Hematopoietic multipotent progenitor cell (in vitro differentiated cells): ENCODE measurements around the gene SMIM34. TPM values are rescaled to one million over a fixed set of nuclear protein-coding genes. Genes with fewer than 3 reads are reported as not detected.
"Not testable (repeated sequence)": the region's sequence is repeated elsewhere in the genome, so short reads cannot be mapped to it uniquely, and the experiment has no call there.

Experiments
- DNase-seq, 3 donors: peaks; one replicate each; pipeline ENCODE4 v3.0.0-alpha.2; 2011 to 2015; ENCODE audit warnings: low read depth in 2 of 3, low spot score in 2 of 3
- total RNA-seq: library from RNA; depleted of rRNA; stranded (reverse); fragments of >200 nt; gene quantifications from one replicate; pipeline ENCODE4 v1.2.3, GENCODE V29; 2012

The SMIM34 gene, protein sequence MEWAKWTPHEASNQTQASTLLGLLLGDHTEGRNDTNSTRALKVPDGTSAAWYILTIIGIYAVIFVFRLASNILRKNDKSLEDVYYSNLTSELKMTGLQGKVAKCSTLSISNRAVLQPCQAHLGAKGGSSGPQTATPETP
- total RNA-seq: not detected

DNA sequence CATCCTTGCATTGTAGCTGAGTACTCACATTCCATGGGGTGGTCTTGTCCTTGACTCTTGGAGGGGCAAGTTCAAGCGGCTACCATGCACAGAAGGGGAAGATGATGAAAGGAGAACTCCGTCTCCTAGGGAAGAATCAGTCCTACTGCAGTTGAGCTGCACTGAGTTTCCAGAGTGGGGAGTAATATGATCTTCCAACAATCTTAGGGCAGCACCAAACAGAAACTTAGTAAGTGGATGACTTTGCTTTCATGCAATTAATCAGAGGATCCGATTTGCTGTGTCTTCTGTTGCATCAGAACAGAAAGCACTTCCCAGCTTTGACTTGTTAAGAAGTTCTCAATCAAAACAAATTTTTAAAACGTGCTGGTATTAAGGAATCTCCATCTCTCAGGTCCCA is at the start of gene SMIM34:
SMIM34 (minus strand) TSS at position 147 of the 400 bp plus-strand sequence; CDS start at position 35, 112 bp downstream.
- DNase-seq: not testable (repeated sequence)

DNA sequence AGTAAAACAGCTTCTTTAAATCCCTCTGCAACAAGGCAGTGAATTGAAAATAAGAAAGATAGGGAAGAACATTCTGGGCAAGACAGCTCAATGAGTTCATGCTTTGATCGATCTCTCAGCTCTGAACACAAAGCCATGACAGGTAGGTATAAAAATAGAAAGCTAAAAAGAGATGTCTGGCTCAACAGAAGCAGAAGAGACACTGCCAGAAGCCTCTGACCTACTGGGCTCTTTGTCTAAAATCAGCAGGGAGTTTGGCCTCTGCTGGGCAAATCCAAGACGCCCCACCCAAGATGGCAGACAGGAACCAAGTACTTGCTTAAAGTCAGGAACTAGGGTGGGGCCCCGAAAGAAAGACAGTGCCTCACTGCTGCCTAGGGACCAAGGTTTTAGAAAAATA is 43.6 kb upstream of the SMIM34 start:
- DNase-seq: not testable (repeated sequence)

DNA sequence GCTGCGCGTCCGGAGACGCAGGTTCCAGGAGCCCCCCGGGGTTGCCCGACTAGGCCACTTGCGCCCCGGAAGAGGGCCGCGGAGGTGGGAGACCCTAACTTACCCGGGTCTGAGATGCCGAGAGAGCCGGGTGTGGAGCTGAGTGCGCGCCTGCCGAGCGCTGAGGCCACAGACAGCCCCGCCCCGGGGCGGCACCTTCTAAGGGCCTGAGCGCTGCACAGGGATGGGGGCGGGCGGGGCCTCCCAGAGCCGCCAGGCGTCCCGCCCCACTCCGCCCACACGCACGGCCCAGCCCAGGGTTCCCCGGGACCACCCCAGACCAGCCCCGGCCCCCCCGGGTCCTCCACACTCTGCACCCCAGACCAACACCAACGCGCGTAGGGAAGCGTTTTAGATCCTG is 35.7 kb upstream of the SMIM34 start:
- not testable (repeated sequence) for DNase-seq

DNA sequence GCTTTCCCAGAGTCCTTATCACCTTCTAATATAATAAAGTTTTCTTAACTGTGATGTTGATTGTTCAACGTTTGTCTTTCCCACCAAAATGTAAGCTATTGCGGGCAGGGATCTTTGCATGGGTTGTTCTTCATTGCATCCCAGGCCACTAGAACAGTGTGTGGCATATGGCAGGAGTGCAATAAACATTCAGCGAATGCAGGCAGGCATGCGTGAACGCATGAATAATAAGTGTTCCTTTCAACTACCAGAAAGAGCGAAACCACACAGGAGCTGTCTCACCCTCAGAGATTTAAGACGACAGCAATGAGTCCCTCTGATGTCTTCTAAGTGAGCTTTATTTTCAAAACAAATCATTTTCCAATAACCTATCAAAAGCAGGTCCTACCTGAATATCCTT is 34.5 kb upstream of the SMIM34 start:
- DNase-seq: not testable (repeated sequence)

DNA sequence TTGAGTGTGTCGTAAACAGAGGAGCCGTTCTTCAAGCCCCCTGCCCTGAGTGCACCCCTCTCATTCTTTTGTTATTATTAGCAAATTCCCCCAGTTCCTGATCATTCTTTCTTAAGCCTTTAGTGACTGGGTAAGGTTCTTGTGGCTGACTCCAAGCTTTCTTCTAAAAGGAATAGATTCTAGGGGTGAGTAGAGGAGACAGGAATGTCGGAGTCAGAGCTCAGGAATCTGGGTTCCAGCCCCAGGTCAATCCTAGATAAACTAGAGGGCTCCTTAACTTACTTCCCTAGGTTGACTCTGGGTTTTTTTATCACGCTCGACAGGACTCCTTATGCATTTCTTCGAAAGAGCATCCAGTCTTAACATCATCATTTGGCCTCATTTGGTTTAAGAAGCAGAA is 32.4 kb upstream of the SMIM34 start:
- DNase-seq: not testable (repeated sequence)

DNA sequence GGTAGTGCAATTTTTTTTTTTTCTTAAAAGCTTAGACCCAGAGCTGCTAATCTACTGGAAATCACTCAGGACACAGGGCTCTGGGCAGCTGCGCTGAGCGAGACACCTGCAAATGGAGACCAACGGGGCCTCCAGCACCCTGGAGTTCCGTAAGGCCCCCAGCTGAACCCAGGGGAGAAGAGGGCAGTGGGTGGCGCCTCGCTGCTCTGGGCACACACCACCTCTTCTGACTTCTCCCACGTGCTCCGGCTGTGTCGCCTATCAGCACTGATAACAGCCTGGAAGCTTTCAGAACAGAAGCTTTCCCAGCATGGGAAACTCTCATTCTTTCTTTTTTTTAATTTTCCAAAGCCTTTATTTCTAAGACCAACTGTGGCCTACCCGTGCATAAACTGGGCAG is 31.9 kb upstream of the SMIM34 start:
- DNase-seq: not testable (repeated sequence)

DNA sequence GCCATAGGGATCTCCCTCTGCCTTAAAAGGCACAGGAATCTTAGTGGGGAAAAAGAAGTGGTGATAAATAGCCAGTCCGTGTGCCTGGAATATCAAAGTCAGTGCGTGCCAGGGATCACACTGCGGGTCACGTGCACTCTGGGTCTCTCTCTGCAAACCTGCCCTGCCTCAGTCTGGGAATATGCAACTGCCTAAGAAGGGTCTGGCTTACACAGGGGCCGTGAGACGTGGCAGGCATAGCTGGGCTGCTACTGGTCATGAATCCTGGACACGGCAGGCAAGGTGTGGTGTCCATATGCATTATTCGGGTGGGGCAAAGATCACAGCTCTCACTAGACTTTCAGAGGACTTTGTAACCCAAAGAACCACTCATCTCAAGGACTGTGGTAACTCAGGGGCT is 23.3 kb upstream of the SMIM34 start:
- DNase-seq: not testable (repeated sequence)

DNA sequence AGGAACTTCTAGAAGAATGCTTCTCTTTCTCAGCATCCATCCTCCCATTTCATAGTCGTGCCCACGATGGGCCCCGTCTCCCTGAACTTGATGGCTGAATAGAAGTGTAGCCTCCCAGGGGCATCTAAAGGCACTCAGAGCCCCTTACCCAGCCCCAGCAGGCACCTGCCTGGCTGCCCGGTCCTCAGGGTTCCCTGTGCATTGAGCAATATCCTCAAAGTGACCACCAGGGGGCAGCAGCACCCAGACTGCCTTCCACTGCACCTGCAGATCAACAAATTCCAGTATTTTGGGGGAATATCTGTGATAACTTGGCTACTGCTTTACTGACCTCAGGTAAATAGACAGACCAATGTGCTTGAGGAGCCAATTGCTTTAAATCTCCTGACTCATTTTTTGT is 19.7 kb upstream of the SMIM34 start:
- DNase-seq: not testable (repeated sequence)

DNA sequence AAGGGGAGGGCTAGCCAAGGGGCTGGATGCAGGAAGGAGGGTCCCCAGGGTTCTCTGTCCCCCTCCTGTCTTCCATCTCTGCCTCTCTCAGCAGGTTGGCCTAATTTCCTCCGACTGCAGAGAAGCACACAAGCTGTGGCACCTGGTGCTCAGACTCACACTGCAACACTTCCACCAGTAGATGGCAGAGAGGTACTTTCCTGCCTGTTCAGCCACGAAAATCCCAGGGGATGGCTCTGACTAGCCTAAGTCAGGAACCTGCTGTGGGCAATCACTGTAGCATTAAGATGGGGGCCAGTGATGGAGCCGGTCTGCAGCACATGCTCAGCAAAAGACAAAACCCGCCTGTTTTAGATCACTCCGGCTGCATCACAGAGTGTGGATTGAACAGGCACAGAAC is 6.0 kb upstream of the SMIM34 start:
- not testable (repeated sequence) for DNase-seq

DNA sequence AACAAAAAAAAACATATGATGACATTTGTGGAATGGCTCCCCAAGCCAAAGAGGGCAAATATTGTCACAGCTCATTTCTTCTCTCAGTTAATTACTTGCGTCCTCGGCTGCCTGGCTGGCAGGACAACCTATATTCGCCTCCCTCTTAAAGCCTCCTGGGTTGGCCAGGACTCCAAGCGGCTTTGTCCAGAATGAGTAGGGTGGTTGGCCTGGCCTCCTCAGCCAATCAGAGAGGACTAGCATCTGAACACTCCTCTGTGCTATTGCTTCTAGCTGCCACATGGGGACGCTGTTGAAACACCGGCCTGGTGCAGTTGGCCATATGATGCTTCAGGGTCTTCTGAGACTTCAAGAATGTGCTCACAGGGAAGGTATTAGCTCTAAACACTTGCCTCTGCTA is 4.7 kb upstream of the SMIM34 start:
- DNase-seq: not testable (repeated sequence)

DNA sequence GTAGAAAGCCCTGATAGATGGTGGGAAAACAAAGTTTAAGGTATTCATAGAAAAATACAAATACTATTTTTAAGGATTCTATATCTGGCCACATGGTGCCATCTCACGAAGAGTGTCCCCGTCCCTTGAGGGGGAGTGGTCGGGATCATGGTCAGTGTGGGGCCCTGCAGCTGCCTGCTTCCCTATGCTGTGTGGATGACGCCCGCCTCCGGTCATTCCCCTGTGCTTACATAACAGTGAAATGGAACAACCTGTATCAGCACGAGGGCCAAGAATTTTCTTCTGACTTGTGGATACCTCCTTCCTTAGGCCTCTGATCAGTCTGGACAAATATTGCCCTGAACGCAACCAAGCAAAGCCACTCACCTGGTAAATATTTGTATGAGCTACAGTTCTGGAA is 3.6 kb upstream of the SMIM34 start:
- DNase-seq: not testable (repeated sequence)

DNA sequence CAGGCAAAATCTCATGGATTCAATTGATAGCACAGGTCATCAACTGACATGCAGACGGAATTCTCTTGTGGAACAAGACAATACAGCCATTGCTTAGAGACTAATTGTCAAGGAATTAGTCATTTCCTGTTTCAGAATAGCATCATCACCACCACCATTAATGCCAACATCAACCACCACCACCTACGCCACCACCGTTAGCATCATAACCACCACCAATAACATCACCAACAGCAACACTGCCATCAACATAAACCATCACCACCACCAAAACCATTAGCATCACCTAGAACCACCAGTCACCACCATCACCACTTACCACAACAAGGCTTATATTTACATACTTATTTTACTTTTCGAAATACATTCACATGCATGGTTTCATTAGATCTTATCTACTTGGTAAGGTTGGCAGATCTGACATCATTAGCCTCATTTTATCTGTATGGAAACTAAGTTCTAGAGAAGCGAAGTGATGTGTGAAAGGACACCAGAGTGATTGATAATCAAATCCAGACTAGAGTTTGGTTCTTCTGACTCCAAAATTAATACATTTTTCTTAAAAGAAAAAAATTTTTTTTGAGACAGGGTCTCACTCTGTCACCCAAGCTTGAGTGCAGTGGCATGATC is 6.2 kb downstream of the SMIM34 start:
- not testable (repeated sequence) for DNase-seq

DNA sequence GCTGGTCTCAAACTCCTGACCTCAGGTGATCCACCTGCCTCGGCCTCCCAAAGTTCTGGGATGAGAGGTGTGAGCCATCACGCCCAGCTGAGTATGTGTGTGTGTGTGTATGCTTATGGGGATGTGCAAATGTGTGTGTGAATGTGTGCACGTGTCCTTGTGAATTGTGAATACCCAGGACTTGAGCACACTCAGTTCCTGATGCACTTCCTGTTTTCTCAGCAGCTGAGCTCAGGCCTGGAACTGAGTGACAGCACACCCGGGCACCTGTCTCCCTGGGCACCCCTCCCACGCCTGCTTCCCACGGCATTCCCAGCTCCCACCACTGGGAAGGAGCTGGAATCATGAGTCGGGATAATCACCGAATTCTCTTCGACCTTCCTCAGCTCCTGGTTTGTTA is 16.5 kb downstream of the SMIM34 start:
- DNase-seq: not testable (repeated sequence)

DNA sequence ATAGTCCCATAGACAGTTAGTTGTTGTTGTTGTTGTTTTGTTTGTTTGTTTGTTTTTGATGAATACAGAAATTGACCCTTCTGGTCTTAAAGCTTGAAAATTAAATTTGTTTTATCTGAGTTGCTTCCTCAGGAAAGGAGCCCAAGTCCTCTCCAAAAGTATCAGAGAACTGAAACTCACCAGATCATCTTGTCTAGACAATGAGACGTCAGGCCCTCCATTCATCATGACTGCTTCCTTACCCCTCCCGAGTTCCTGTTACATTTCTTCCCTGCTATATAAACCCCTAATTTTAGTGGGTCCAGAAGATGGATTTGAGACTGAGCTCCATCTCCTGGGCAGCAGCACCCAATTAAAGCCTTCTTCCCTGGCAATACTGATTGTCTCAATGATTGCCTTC is 17.1 kb downstream of the SMIM34 start:
- DNase-seq: not testable (repeated sequence)

DNA sequence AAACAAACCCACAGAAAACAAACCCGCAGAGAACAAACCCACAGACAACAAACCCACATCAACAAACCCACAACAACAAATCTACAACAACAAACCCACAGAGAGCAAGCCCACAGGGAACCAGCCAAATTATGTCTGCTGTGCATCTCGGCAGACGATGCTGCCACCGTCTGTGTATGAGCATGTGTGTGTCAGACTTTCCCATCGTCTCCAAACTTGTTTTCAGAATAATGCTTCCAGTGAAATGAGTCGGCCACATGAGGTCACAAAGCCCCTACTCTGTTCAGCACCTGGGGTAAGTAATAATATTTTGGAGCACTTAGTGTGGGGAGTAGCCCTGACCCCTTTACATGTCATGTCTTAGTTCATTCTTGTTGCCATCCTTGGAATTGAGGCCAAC is 17.6 kb downstream of the SMIM34 start:
- DNase-seq: not testable (repeated sequence)

DNA sequence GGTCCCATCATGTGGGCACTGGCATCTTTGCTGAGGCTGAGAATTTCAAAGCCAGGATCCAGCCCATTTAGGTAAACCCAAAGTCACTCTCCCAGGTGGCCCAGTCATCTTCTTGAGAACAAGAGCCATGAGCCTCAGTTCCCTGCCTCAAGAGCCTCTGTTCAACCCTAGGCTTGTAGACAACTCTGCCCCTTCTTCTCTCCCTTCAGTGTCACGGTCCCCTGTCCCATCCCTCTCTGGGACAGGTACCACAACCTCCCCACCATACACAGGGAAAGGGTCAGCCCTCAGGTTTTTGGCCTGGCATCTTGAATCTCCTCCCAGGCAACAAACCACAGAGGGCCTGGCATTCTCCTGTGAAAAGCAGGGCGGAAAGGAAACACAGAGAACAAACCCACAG is 18.1 kb downstream of the SMIM34 start:
- not testable (repeated sequence) for DNase-seq

DNA sequence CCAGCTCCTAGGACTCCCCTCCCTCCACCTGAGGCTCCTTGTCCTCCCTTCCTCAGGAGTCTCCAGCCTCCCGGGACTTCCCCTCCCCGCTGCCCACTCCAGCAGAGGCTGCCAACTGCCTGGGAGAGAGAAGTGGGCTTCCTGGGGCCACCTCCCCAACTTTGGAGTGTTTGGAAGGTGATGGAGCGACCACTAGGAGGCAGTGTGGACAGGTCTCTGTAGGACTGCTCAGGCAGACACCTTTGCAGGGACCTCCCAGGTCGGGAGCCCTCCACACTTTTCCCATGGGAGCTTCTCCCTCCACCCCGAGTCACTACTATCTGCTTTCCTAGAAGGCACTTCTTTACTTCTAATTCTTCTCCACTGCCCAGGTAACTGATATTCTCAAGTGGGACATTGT is 19.0 kb downstream of the SMIM34 start:
- DNase-seq: not testable (repeated sequence)

DNA sequence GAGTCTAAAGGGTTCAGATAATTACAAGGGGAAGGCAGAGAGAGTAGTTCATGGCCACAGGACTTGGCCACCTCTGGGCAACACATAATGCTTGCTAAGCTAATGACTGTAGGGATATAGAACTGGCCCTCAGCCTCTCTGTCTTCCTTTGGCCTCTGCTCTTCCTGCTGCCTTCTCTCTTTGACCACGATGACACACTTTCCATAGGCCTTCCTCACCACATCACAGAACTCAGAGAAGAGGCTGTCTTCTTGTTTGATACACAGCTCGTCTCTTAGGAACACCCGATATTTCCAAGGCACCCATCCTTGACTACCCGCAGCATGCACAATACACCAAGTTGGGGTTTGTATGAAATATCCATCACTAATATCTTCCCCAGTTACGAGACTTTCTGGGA is 23.2 kb downstream of the SMIM34 start:
- not testable (repeated sequence) for DNase-seq

DNA sequence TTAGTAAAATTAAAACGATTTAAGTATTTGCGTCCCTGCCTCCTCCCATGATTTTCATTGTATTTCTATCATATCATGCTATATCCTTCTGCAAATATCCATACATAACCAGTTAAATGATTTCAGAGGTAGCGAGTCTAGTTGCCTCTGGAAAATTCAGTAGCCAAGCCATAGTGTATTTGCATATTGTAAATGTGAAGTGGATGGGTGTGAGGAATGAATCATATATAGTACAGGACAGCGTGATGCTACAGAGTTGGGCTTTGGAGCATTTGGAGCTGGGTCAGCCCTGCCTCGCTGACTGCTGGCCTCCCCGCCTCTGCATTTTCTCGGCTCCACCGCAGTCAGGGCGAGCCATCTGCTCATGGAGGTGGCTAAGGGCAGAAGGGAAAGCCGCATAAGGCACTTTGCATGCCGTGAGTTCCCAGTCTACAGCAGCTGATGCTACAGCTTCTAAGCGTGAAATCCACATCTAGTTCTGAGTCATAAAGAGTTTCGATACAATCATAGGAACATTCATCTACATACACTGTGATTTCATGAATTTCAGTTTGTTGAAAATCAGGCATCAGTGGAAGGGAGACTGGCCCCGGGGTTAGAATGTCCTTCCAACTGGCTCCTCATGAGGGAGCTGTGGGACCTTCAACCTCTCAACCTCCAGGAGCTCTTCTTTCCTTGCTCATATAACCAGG is 39.9 kb downstream of the SMIM34 start:
- not testable (repeated sequence) for DNase-seq

DNA sequence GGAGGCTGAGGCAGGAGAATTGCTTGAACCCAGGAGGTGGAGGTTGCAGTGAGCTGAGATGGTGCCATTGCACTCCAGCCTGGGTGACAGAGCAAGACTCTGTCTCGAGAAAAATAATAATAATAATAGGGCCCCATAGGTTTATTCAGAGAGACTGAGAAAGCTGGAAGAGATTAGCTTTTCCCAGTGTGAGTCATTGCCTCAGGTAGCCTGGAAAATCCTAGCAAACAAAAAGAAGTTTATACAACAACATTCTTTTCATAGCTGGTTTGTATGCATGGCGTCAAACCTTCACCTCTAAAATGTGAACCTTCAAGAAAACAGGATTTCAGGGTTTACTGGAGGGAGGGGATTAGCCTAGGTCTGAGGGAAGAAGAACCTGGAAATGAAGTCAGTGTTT is 40.6 kb downstream of the SMIM34 start:
- not testable (repeated sequence) for DNase-seq

DNA sequence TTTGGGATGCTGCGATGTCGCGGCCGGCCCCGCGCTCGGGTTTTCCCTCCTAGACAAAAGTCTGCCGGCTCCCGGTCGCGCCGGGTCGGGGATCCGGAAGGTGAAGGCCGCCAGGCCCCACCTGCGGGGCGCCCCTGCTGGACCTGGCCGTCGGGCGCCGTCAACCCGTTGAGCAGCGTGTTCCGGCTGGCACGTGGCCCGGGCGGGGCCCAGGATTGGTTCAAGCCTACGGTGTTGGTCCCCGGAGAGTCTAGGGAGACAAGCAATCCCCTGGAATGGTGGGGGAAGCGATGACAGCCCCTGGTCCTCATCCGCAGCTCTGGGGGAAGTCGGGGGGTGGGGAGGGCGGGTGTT is 48.2 kb downstream of the SMIM34 start:
- not testable (repeated sequence) for DNase-seq
